MCF 10A (cell line): ENCODE data around the gene SGIP1. TPM values are rescaled to one million over a fixed set of nuclear protein-coding genes. Genes with fewer than 3 reads are reported as not detected.

ENCODE experiments used
- BruUV-seq: library from RNA; stranded (reverse); fragments of 400-500 nt; replicated peaks from 2 replicates; lab custom pipeline; 2021; lab: Mats Ljungman, UMichigan
- CTCF ChIA-PET: fragments of 300-600 bp; sonication (Branson Sonifier 250); formaldehyde crosslinking; extraction: SDS; loops from one replicate; lab custom pipeline; 2021; ENCODE audit warnings: antibody characterized with exemption, inconsistent platforms; lab: Yijun Ruan, JAX
- POLR2A ChIA-PET: fragments of 300-600, 350-650 bp; sonication (Branson Sonifier 250); formaldehyde crosslinking; extraction: SDS; loops from one replicate; lab custom pipeline; 2020; ENCODE audit warnings: antibody characterized with exemption, inconsistent platforms; lab: Yijun Ruan, JAX
- DNase-seq: peaks from one replicate; pipeline ENCODE4 v3.0.0-alpha.2; 2018; ENCODE audit not compliant: unreplicated experiment
- H3K27ac Mint-ChIP-seq: one replicate; pipeline ENCODE4 v1.8.0; 2022; ENCODE audit warnings: mild to moderate bottlenecking, low read depth, mixed read lengths; ENCODE audit not compliant: unreplicated experiment
- H3K27me3 Mint-ChIP-seq: one replicate; pipeline ENCODE4 v1.8.0; 2022; ENCODE audit warnings: mixed read lengths; ENCODE audit not compliant: insufficient read depth, unreplicated experiment
- H3K36me3 Mint-ChIP-seq: one replicate; pipeline ENCODE4 v1.8.0; 2022; ENCODE audit warnings: mild to moderate bottlenecking, moderate library complexity, mixed read lengths; ENCODE audit not compliant: insufficient read depth, unreplicated experiment
- H3K4me1 Mint-ChIP-seq: one replicate; pipeline ENCODE4 v1.8.0; 2022; ENCODE audit warnings: mixed read lengths; ENCODE audit not compliant: insufficient read depth, unreplicated experiment
- H3K4me3 Mint-ChIP-seq: one replicate; pipeline ENCODE4 v1.8.0; 2022; ENCODE audit warnings: mild to moderate bottlenecking, moderate library complexity, mixed read lengths; ENCODE audit not compliant: unreplicated experiment
- H3K9me3 Mint-ChIP-seq: one replicate; pipeline ENCODE4 v1.8.0; 2022; ENCODE audit warnings: mixed read lengths; ENCODE audit not compliant: unreplicated experiment
- CTCF ChIP-seq: fragments of 200-600 bp; IDR thresholded peaks from one replicate; pipeline ENCODE4 v1.8.0; 2022; ENCODE audit warnings: antibody characterized with exemption, mild to moderate bottlenecking; ENCODE audit not compliant: unreplicated experiment
- intact Hi-C: fragments of 100-400 bp; cut with micrococcal nuclease; formaldehyde crosslinking; loops from 2 replicates; pipeline ENCODE4 v1.14.1; 2022
- total RNA-seq: library from RNA; stranded (reverse); gene quantifications from 2 replicates; pipeline ENCODE4 v1.2.3, GENCODE V29; 2022

Gene SGIP1
- total RNA-seq, 1 experiment from 2014 or later: not detected

GRCh38 chr1:66686406-66686805 lies 152.5 kb downstream of the SGIP1 start:
- DNase-seq: no peak
- intact Hi-C loops: no loop called here
- H3K9me3 Mint-ChIP-seq: no peaks in the 10 kb centered on the region
- H3K27me3 Mint-ChIP-seq: no peaks in the 10 kb centered on the region
- H3K4me1 Mint-ChIP-seq: peaks cover 12% of the 10 kb centered on the region
- no peaks in the 10 kb centered on the region for H3K36me3 Mint-ChIP-seq
- ChIA-PET POLR2A (no interaction called here), CTCF (no interaction called here)
- no peak overlapping the region for H3K4me3 Mint-ChIP-seq
- no peak overlapping the region for H3K27ac Mint-ChIP-seq
- no TSS peak for BruUV-seq
- TF ChIP-seq CTCF: no peak

GRCh38 chr1:66687358-66687757 lies 153.4 kb downstream of the SGIP1 start:
- Mint-ChIP-seq H3K36me3 (no peaks in the 10 kb centered on the region), H3K9me3 (no peaks in the 10 kb centered on the region), H3K27ac (no peak overlapping the region), H3K27me3 (no peaks in the 10 kb centered on the region), H3K4me1 (peaks cover 12% of the 10 kb centered on the region), H3K4me3 (no peak overlapping the region)
- TF ChIP-seq CTCF: no peak
- CTCF ChIA-PET: no interaction called here
- POLR2A ChIA-PET: no interaction called here
- intact Hi-C loops: no loop called here
- BruUV-seq: no TSS peak
- no peak for DNase-seq

GRCh38 chr1:66690666-66691381 lies 156.9 kb downstream of the SGIP1 start:
- Mint-ChIP-seq H3K27me3 (no peaks in the 10 kb centered on the region), H3K36me3 (no peaks in the 10 kb centered on the region), H3K4me3 (no peak overlapping the region), H3K9me3 (no peaks in the 10 kb centered on the region), H3K27ac (no peak overlapping the region), H3K4me1 (peaks cover 10% of the 10 kb centered on the region)
- no peak for TF ChIP-seq CTCF
- CTCF ChIA-PET: interaction anchor here (0.7 kb wide), 1 partner anchor 187 kb away, joined by 3 read pairs; no protein-coding TSS in a partner anchor
- intact Hi-C loops: no loop called here
- DNase-seq: no peak
- POLR2A ChIA-PET: interaction anchor here (0.5 to 0.7 kb wide), 2 partner anchors 207 to 1417 kb away, joined by 3 read pairs; no protein-coding TSS in a partner anchor
- no TSS peak for BruUV-seq

GRCh38 chr1:66692681-66693080 lies 158.7 kb downstream of the SGIP1 start:
- ChIA-PET CTCF (no interaction called here), POLR2A (interaction anchor here (0.6 kb wide), 1 partner anchor 65 kb away, joined by 3 read pairs; no protein-coding TSS in a partner anchor)
- no peaks in the 10 kb centered on the region for H3K27me3 Mint-ChIP-seq
- BruUV-seq: no TSS peak
- peaks cover 5% of the 10 kb centered on the region for H3K4me1 Mint-ChIP-seq
- no peak for DNase-seq
- intact Hi-C loops: no loop called here
- H3K27ac Mint-ChIP-seq: no peak overlapping the region
- no peak for TF ChIP-seq CTCF
- H3K4me3 Mint-ChIP-seq: no peak overlapping the region
- H3K9me3 Mint-ChIP-seq: no peaks in the 10 kb centered on the region
- H3K36me3 Mint-ChIP-seq: no peaks in the 10 kb centered on the region
